GM19328 (cell line): ENCODE data around the gene VSIR.

ENCODE experiments used
- ATAC-seq: cut with Tn5 transposase; IDR thresholded peaks from one replicate; pipeline ENCODE4 v1.9.1; 2021; ENCODE audit warnings: mild to moderate bottlenecking, moderate library complexity; ENCODE audit not compliant: unreplicated experiment

The VSIR gene

GRCh38 chr10:71783917-71784678, 10.8 kb upstream of the VSIR start:
- ATAC-seq = no peak

GRCh38 chr10:71782917-71783490, 9.7 kb upstream of the VSIR start:
- ATAC-seq = no peak

- ATAC-seq = no peak
Measured at GRCh38 chr10:71782221-71782916, 9.0 kb upstream of the VSIR start.

- no peak for ATAC-seq
Measured at GRCh38 chr10:71780719-71781118, 7.4 kb upstream of the VSIR start.

- no peak for ATAC-seq
Measured at GRCh38 chr10:71780156-71780555, 6.8 kb upstream of the VSIR start.

GRCh38 chr10:71779641-71780040, 6.3 kb upstream of the VSIR start:
- no peak for ATAC-seq

- ATAC-seq = no peak
Measured at GRCh38 chr10:71778071-71778825, 4.9 kb upstream of the VSIR start.

- no peak for ATAC-seq
Measured at GRCh38 chr10:71777213-71777985, 4.1 kb upstream of the VSIR start.

- no peak for ATAC-seq
Measured at GRCh38 chr10:71776481-71776925, 3.2 kb upstream of the VSIR start.

- no peak for ATAC-seq
Measured at GRCh38 chr10:71774916-71775702, 1.8 kb upstream of the VSIR start.

- ATAC-seq = no peak
Measured at GRCh38 chr10:71772832-71773220, 494 bp downstream of the VSIR start.

GRCh38 chr10:71771821-71772617, 1.3 kb downstream of the VSIR start:
- no peak for ATAC-seq

GRCh38 chr10:71771204-71771603, 2.1 kb downstream of the VSIR start:
- ATAC-seq = no peak

GRCh38 chr10:71770789-71771188, 2.5 kb downstream of the VSIR start:
- ATAC-seq = no peak

- ATAC-seq = no peak
Measured at GRCh38 chr10:71770255-71770654, 3.1 kb downstream of the VSIR start.

- peak; percentile 4 for ATAC-seq
Measured at GRCh38 chr10:71769279-71769823, 4.0 kb downstream of the VSIR start.

- no peak for ATAC-seq
Measured at GRCh38 chr10:71767420-71768035, 5.8 kb downstream of the VSIR start.

GRCh38 chr10:71766717-71767419, 6.5 kb downstream of the VSIR start:
- ATAC-seq = no peak
